IPS-18c (cell line): Measurements from ENCODE around the gene MAGI1.

Experiments
- H3K4me3 ChIP-seq: 2 replicates; pipeline ENCODE4 v1.7.0; 2013; ENCODE audit warnings: low read depth, mild to moderate bottlenecking, low read length, moderate library complexity; ENCODE audit not compliant: insufficient read depth
- H3K9me3 ChIP-seq: one replicate; pipeline ENCODE4 v1.6.1; 2013; ENCODE audit warnings: mild to moderate bottlenecking, low read length, moderate library complexity; ENCODE audit not compliant: control insufficient read depth, insufficient read depth

MAGI1 gene

GRCh38 chr3:65483011-65483410 is 555.7 kb downstream of the MAGI1 start:
- Histone ChIP-seq H3K4me3 (no peak overlapping the region), H3K9me3 (no peaks in the 10 kb centered on the region)

DNA sequence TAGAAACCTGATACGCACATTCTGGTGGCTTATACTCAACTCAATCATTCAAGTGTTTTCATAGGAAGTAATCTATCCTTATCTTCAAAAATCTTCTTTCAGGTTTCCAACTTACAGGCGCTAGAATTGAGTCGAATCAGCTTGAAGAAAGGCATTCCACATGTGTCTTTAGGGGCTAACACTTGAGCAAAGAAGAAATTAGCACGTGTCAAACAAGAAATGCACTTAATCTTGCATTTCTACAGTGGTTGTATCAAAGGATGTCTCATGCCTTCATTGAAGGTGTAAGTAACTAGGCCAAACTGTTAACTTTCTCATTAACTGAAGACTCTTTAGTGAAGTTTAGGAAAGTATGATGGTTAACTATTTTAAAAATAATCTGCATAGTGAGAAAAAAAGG is 557.6 kb downstream of the MAGI1 start:
- Histone ChIP-seq H3K4me3 (no peak overlapping the region), H3K9me3 (no peaks in the 10 kb centered on the region)

GRCh38 chr3:65479990-65480389 is 558.7 kb downstream of the MAGI1 start:
- H3K9me3 ChIP-seq = no peaks in the 10 kb centered on the region

GRCh38 chr3:65478551-65479500 is 559.9 kb downstream of the MAGI1 start:
- H3K9me3 ChIP-seq = no peaks in the 10 kb centered on the region
- H3K4me3 ChIP-seq = no peak overlapping the region

More at GRCh38 chr3:65479990-65480389, 558.7 kb downstream of the MAGI1 start:
- no peak overlapping the region for H3K4me3 ChIP-seq

DNA sequence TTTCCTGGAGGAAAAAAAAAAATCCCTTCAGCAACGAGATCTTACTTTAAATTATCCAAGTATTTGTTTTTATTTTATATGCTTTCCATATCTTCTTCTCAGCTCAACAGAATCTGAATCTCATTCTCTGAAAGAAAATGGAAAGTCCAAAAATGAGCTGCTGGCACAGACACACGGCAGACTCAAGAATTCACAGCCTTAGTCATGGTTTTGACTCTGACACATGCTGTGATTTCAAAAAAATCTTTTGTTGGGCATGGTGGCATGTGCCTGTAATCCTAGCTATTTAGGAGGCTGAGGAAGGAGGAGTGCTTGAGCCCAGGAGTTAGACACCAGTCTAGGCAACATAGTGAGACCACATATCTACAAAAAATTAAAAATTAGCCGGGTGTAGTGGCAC is 565.0 kb downstream of the MAGI1 start:
- Histone ChIP-seq H3K4me3 (no peak overlapping the region), H3K9me3 (no peaks in the 10 kb centered on the region)

DNA sequence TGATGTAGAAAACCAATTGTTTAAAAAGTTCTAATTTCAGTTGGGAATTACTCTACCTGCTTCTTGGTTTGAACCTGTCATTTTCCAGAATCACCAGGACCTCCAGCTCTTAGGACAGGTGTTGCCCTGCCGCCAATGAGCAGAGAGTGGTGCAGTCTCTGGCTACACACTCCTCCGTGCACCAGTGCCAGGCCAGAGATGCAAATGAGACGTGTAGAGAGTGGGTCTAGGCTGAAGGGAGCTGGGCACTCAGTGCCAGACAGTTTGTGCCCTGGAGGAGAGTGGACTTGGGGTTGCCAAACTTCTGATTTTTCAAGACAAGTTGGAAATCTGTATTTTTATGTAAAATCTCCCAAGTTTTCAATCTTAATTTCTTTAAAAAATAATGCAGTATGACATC is 566.2 kb downstream of the MAGI1 start:
- H3K9me3 ChIP-seq = no peaks in the 10 kb centered on the region
- H3K4me3 ChIP-seq = no peak overlapping the region

DNA sequence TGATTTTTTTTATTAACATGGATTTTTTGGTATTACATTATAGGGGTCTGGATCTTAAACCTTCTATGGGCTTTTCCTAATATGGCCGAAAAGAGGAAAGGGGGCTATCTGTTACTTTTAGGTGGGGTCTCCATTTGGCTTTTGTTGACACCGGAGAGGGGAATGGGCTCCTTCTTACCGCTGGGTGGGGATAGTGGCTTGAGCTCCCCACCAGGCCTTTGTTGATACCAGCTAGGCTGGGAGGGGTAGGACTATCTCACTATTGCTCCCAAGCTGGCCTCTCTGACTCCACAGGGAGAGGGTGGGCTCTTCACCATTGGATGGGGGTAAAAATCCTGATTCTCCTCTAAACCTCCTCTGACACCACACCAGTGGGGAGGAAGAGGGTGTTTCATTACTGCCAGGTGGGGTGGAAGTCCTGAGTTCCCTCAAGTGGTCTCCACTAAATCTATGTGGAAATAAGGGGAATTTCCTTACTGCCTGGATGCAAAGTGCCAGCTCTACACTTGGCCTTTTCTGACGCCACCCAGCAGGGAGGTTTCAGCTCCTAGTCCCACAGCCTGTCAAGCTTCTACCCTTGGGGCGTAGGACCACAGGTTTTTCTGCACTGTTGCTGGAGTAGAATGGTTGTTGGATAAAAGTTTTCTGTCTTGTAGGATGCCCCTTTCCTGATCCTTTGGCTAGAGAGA is 572.3 kb downstream of the MAGI1 start:
- Histone ChIP-seq H3K4me3 (no peak overlapping the region), H3K9me3 (no peaks in the 10 kb centered on the region)

- no peak overlapping the region for H3K4me3 ChIP-seq
- no peaks in the 10 kb centered on the region for H3K9me3 ChIP-seq
These were observed 588.8 kb downstream of the MAGI1 start for GRCh38 chr3:65449841-65450428.

DNA sequence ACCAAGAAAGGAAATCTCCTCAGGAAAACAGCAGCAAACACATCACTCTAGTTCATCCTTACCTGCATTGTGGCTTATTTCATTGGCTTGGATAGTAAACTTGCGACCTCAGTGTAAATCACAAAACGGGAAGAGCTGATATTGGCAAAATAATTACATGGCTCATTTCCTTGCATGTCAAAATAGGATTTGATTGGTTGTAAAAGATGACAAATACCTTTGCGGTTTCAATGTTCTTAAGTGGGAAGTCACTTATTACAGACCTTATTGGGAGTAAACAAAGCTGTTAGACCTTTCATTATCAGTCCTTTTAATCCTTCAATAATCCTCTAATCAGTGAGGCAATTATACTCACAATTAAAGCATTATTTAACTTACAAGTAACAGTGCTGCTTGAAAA is 590.6 kb downstream of the MAGI1 start:
- H3K9me3 ChIP-seq = no peaks in the 10 kb centered on the region
- no peak overlapping the region for H3K4me3 ChIP-seq

DNA sequence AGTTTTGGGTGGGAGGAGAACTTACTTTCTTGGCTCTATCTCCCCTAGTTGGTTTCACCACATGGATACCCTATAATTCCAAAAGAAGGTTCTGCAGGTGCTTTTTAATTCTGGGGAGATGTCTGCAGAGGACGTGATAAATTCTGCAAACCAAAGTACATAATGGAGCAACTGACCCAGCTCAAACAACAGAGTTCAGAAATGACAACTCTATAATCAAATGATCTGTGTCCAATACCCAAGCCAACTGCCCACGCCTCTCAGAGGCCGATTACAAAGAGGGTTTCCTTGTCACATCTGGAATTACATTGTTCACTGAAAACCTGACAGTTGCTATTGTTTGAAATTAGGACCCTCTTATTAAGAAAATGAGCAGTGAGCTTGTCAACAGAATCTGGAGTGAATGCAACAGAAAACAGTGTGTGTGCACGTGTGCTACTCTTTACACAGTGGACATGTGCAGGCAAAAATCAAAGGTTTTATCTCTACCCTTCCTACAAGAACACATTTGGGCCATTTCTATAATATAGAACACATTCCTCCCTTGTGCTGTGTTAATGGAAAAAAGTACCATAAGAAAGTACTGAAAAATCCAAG is 593.0 kb downstream of the MAGI1 start:
- H3K4me3 ChIP-seq = no peak overlapping the region

DNA sequence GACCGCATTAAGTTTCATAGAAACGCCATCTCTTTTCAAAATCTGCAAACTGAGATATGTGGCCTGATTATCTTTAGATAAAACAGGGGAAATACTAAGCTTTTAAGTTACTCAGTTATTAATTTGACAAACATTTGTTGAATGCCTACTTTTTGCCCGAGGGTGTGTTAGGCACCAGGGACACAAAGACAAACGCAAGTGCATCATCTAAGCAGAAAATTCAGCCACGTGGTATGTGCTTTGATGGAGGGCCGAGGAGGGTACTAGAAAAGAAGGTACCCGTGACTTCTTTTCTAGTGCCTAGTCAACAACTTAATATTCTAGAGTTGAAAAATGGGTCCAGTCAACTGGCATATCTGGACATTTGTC is 594.3 kb downstream of the MAGI1 start:
- Histone ChIP-seq H3K4me3 (no peak overlapping the region), H3K9me3 (no peaks in the 10 kb centered on the region)

More for the DNA sequence above, 593.0 kb downstream of the MAGI1 start:
- H3K9me3 ChIP-seq = no peaks in the 10 kb centered on the region

GRCh38 chr3:65443739-65444446 is 594.8 kb downstream of the MAGI1 start:
- no peak overlapping the region for H3K4me3 ChIP-seq

GRCh38 chr3:65439641-65440284 is 599.0 kb downstream of the MAGI1 start:
- Histone ChIP-seq H3K4me3 (no peak overlapping the region), H3K9me3 (no peaks in the 10 kb centered on the region)

More at GRCh38 chr3:65443739-65444446, 594.8 kb downstream of the MAGI1 start:
- H3K9me3 ChIP-seq = no peaks in the 10 kb centered on the region

- Histone ChIP-seq H3K4me3 (no peak overlapping the region), H3K9me3 (no peaks in the 10 kb centered on the region)
These were observed 600.1 kb downstream of the MAGI1 start for GRCh38 chr3:65438612-65439011.

GRCh38 chr3:65438096-65438495 is 600.6 kb downstream of the MAGI1 start:
- no peaks in the 10 kb centered on the region for H3K9me3 ChIP-seq
- H3K4me3 ChIP-seq = no peak overlapping the region

- no peaks in the 10 kb centered on the region for H3K9me3 ChIP-seq
- H3K4me3 ChIP-seq = no peak overlapping the region
These were observed 602.1 kb downstream of the MAGI1 start for GRCh38 chr3:65436580-65436979.

DNA sequence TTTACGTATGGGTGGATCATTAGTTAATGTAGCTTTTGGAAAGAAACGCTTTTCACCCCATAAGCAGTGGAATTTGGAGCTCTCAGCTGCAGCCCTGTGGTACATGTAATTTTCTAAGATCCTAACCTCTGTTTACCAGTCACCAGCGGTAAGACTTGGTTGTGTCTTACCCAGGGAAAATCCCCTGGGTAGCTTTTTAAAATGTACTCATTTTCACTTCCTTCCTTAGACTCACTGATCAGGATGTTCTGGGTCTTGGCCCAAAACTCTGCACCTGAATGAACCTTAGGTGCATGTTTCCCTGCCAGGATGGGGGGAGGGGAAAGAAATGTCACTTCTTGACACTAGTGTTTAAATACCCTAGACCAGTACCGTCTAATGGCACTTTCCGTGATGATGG is 605.2 kb downstream of the MAGI1 start:
- Histone ChIP-seq H3K9me3 (no peaks in the 10 kb centered on the region), H3K4me3 (no peak overlapping the region)
